ENCODE results near the gene SFXN5. TPM values are rescaled to one million over a fixed set of nuclear protein-coding genes. Genes with fewer than 3 reads are reported as not detected.

The SFXN5 gene
- total RNA-seq, 4 donors from 2014 or later: 22.9 to 55.4 (median 41.2) TPM

DNA sequence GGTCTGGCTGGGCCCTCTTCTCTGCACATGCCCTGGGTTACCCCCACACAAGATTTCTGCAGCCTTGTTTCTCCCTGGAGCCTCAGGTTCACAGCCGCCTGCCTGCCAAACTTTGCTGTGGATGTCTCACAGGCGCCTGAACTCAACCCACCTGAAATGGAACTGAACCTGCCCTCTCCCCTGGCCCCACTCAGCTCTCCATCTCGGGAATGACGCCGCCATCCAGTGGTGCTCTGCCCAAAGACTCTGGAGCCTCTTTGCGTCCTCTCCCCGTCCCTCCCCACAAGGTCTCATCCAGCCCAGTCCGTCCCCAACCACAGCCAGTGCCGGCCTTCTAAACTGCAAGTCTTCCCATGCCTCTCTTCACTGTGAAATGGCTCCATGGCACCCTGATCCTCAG is 125.0 kb downstream of the SFXN5 start:
- TF ChIP-seq, protein P1, sequence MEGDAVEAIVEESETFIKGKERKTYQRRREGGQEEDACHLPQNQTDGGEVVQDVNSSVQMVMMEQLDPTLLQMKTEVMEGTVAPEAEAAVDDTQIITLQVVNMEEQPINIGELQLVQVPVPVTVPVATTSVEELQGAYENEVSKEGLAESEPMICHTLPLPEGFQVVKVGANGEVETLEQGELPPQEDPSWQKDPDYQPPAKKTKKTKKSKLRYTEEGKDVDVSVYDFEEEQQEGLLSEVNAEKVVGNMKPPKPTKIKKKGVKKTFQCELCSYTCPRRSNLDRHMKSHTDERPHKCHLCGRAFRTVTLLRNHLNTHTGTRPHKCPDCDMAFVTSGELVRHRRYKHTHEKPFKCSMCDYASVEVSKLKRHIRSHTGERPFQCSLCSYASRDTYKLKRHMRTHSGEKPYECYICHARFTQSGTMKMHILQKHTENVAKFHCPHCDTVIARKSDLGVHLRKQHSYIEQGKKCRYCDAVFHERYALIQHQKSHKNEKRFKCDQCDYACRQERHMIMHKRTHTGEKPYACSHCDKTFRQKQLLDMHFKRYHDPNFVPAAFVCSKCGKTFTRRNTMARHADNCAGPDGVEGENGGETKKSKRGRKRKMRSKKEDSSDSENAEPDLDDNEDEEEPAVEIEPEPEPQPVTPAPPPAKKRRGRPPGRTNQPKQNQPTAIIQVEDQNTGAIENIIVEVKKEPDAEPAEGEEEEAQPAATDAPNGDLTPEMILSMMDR (IDR thresholded peaks at IDR 0.05): no peak
- TF ChIP-seq POLR2A (IDR thresholded peaks at IDR 0.05): no peak
- no peak overlapping the region for H3K27ac ChIP-seq
- H3K4me1 ChIP-seq: no peaks in the 10 kb centered on the region
- H3K27me3 ChIP-seq: no peaks in the 10 kb centered on the region
- no peak for DNase-seq
- no peak overlapping the region for H3K4me3 ChIP-seq
- H3K36me3 ChIP-seq: no peaks in the 10 kb centered on the region
- no peaks in the 10 kb centered on the region for H3K9me3 ChIP-seq

DNA sequence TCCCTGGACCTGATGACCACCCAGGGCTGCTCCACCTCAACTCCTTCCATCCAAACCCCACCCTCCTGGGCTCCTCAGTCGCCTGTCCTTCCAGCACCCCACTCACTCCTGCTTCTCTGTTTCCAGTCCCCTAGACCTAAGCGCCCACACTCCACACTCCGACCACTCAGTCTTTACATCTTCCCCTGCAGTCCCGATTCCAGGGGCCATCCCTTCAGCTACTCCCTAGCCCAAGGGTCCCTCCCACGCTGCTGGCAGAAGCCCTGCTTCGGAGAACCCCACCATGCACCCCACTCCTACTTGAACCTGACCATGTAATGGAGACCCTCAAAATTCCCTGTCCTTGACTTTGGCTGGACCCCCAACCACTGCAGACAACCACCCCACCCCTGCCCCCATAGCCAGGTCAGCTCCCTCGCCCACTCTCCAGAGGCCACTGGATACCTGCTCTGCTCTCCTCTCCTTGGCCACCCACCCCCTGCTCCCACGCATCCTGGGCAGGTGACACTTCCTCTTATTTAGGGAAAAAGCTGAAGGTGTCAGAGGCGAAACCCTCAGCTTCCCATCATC is 126.0 kb downstream of the SFXN5 start:
- Histone ChIP-seq H3K4me3 (no peak overlapping the region), H3K4me1 (no peaks in the 10 kb centered on the region), H3K36me3 (no peaks in the 10 kb centered on the region), H3K27me3 (no peaks in the 10 kb centered on the region), H3K27ac (no peak overlapping the region), H3K9me3 (no peaks in the 10 kb centered on the region)
- DNase-seq: no peak
- TF ChIP-seq POLR2A (IDR thresholded peaks at IDR 0.05): no peak
- TF ChIP-seq, protein P1 (IDR thresholded peaks at IDR 0.05): no peak

DNA sequence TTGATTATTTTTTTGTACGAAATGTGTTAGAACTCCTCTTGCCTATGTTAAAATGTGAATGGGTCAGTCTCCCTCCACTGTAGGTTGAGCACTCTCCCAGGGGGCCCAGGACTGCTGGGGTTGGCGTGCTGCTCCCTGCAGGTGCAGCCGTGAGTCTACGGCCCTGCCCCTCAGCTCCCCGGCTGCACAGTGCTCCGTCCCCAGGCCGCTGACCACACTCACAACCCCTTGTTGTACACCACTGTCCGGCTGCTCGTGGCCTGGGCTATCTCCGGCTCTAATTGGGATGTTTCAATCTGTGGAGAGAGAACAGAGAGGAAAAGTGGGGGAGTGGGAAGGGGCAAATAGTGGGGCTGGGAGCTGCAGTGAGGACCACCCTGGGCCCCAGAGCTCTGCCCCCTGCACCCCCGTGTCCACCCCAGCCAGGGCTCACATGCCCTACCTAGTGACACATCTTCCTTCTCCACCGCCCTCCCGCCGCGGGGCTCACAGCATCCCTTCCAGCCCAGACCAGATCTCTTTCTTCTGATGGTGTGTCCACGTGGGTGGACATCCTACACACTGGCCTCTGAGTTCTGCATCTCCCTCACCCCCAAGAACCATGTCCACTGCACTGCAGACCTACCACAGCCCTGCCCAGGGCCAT is 126.6 kb downstream of the SFXN5 start:
- Histone ChIP-seq H3K27me3 (no peaks in the 10 kb centered on the region), H3K27ac (no peak overlapping the region), H3K4me1 (no peaks in the 10 kb centered on the region), H3K36me3 (no peaks in the 10 kb centered on the region), H3K4me3 (no peak overlapping the region), H3K9me3 (no peaks in the 10 kb centered on the region)
- no peak for TF ChIP-seq POLR2A (IDR thresholded peaks at IDR 0.05)
- TF ChIP-seq, protein P1 (IDR thresholded peaks at IDR 0.05): no peak
- DNase-seq: no peak

DNA sequence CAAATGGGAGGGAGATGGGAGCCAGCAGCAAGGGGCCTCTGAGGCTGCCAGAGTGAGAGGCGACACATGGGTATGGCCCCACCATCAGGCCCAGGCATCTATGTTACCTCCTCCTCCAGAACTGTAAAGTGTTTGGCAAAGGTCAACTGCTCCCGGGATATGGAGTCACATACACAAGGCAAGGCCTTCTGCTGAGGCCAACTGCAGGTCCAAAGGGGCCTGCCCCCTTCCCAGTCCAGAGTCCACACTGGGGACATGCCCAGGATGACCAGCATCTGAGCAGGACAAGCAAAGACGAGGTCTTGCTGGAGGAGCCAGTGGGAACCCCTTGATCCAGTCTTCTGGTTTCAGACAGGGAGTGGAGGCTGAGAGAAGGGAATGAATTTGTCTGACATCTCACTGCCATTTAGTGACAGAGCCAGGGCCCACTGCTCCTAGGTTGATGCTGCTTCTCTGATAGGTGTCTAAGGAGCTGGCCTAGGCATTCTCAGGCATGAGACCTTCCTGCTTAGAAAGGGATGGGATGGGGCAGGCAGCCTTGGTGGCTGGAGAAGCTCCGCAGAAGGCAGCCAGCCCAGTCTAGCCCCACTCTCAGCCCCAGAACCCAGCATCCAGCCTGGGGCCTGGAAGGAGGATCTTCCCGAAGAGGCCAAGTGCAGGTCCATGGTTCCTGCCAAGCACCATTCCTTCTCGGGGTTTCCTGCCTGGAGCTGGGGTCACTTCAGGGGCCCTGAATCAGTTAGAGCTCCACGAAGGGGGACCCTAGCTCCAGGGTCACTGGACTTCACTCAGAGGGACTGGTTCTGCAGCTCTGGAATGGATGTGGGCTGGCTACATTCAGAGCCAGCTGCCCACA is 127.7 kb downstream of the SFXN5 start:
- no peak for TF ChIP-seq POLR2A (IDR thresholded peaks at IDR 0.05)
- TF ChIP-seq, protein P1 (IDR thresholded peaks at IDR 0.05): no peak
- no peak overlapping the region for H3K27ac ChIP-seq
- no peaks in the 10 kb centered on the region for H3K27me3 ChIP-seq
- no peak overlapping the region for H3K4me3 ChIP-seq
- DNase-seq: no peak
- H3K4me1 ChIP-seq: no peaks in the 10 kb centered on the region
- H3K36me3 ChIP-seq: no peaks in the 10 kb centered on the region
- no peaks in the 10 kb centered on the region for H3K9me3 ChIP-seq

DNA sequence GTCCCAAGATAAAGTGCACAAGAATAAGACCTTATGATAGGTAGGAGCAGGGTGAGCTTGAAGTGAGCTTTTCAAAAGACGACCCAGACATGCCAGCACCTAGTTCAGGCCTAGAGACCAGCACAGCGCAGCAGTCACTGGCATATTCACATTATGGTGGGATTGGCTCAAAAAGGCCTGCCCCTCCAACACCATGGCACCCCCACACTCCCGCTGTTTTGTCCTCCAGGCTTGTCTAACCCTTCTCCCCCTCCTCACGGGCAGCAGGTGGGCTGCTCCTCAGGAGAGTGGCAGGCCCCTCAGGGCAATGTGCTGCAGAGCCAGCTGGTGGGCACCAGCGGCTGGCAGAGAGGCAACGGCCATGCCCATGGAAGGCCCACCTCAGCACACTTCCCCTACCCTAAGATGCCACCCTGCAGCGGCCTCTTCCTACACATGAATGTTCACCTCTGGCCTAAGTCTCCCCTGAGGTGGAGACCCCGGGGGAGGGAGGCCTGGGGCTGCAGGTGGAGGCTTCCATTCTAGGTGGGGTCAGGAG is 128.6 kb downstream of the SFXN5 start:
- no peak for DNase-seq
- TF ChIP-seq, protein P1 (IDR thresholded peaks at IDR 0.05): no peak
- TF ChIP-seq POLR2A (IDR thresholded peaks at IDR 0.05): no peak
- no peaks in the 10 kb centered on the region for H3K27me3 ChIP-seq

More for the DNA sequence above, 128.6 kb downstream of the SFXN5 start:
- Histone ChIP-seq H3K4me1 (no peaks in the 10 kb centered on the region), H3K9me3 (no peaks in the 10 kb centered on the region), H3K36me3 (no peaks in the 10 kb centered on the region), H3K27ac (no peak overlapping the region), H3K4me3 (no peak overlapping the region)

All from Peyer's patch (tissue), 4 donors.